Measurements from ENCODE around the gene IL10.
A peak's percentile ranks its signal among the peaks of the same experiment; 100 is the strongest.
"Not testable (repeated sequence)": the region's sequence is repeated elsewhere in the genome, so short reads cannot be mapped to it uniquely, and the experiment has no call there.

The IL10 gene

GRCh38 chr1:206768472-206769303 is 3.6 kb downstream of the IL10 start:
- no peak for DNase-seq (ENCODE audit: extremely low spot score, insufficient read length, low read depth)
- FAIRE-seq = peak; percentile 52

- peak; percentile 94 for FAIRE-seq
- DNase-seq (ENCODE audit: extremely low spot score, insufficient read length, low read depth) = no peak
These were observed 5.9 kb downstream of the IL10 start for GRCh38 chr1:206766251-206766856.

DNA sequence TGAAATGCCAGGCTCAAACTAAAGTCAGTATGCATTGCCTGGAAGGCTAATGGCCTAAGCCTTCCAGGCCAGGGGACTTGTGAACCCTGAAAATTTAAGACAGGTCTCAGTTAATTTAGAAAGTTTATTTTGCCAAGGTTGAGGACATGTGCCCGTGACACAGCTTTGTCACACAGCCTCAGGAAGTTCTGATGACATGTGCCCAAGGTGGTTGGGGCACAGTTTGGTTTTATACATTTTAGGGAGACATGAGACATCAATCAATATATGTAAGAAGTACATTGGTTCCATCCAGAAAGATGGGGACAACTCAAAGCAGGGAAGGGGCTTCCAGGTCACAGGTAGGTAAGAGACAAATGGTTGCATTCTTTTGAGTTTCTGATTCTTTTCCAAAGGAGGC is 6.5 kb downstream of the IL10 start:
- not testable (repeated sequence) for FAIRE-seq; DNase-seq (ENCODE audit: extremely low spot score, insufficient read length, low read depth)

DNA sequence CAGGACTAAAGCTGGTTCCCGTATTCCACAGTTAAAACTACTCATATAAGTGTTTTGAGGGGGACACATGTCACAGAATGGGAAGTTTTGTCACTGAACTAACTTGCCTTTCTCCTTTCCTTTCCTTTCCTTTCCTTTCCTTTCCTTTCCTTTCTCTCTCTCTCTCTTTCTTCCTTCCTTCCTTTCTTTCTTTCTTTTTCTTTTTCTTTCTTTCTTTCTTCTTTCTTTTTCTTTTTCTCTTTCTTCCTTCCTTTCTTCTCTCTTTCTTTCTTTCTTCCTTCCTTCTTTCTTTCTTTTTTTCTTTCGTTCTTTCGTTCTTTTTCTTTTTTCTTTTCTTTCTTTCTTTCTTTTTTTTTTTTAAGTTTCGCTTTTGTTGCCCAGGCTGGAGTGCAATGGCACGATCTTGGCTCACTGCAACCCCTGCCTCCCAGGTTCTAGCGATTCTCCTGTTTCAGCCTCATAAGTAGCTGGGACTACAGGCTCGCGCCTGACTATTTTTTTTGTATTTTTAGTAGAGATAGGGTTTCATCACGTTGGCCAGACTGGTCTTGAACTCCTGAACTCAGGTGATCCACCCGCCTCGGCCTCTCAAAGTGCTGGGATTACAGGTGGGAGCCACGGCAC is 9.4 kb downstream of the IL10 start:
- FAIRE-seq; DNase-seq (ENCODE audit: extremely low spot score, insufficient read length, low read depth): not testable (repeated sequence)

GRCh38 chr1:206761159-206761768 is 11.0 kb downstream of the IL10 start:
- no peak for FAIRE-seq

GRCh38 chr1:206760590-206760989 is 11.7 kb downstream of the IL10 start:
- no peak for FAIRE-seq

More at GRCh38 chr1:206761159-206761768, 11.0 kb downstream of the IL10 start:
- no peak for DNase-seq (ENCODE audit: extremely low spot score, insufficient read length, low read depth)

DNA sequence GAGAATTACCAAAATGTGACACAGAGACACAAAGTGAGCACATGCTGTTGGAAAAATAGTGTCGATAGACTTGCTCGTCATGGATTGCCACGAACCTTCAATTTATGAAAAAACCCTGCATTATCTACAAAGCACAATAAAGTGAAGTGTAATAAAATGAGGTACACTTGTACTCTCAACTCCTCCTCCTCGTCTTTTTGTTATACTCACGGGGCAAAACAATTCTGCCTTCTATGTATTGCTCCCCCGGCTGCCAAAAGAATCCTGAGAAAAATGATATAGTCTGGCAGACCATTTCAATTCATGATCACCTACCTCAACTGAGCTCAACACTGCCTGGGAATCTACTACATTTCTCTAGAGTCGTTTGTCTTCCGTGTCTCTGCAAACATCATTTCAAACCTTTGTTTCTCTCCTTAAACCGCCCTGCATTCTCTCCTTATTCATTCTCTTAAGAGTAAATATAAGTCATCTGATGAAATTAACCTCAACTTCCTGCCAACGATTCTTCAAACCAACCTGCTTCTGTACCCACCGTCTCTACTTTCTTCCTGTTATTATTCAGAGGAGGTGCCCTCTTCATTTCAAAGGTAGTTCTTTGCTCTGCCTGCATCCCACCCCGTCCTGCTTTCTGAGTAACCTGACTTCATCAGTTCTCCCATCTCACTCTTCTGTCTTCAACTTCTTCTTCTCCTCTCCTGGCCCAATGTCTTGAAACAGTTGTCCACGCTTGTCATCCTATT is 14.6 kb downstream of the IL10 start:
- DNase-seq (ENCODE audit: extremely low spot score, insufficient read length, low read depth) (no peak), FAIRE-seq (peak; percentile 31)

More at GRCh38 chr1:206760590-206760989, 11.7 kb downstream of the IL10 start:
- no peak for DNase-seq (ENCODE audit: extremely low spot score, insufficient read length, low read depth)

DNA sequence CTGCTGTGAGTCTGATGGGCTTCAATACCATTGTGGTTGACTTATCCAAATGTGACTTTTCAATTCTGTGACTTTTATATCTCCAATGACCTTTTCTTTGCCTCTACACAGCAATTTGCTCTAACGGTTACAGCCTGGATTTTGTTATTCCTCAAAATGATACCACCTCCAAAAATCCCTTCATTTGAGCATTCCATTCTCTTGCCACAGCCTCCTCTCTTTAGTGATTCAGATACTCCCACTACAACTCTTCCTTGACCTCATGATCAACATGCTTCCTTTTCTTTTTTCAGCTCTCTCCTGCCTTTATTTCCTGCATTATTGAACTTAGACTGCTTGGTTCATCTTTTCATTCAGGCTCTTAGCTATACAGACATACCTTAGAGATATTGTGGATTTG is 18.3 kb downstream of the IL10 start:
- DNase-seq (ENCODE audit: extremely low spot score, insufficient read length, low read depth) (no peak), FAIRE-seq (no peak)

DNA sequence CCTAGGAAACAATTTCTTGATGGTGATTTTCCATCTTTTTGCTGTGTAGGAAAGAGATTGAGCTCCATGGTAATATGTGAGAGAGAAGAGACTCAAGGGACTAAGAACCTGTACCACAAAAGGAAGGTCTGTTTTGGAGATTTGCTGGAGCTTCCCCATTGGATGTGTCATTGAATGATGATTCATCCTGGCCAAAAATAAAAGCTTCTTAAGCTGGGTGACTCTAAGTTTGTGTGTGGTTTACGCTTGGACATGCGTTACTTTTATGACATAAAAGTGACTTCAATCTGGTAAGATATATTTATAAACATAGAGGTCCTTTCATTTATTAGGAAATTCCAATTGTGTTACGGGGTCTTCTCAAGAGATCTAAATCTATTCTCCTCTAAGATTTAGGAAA is 19.2 kb downstream of the IL10 start:
- FAIRE-seq = no peak
- DNase-seq (ENCODE audit: extremely low spot score, insufficient read length, low read depth) = no peak

DNA sequence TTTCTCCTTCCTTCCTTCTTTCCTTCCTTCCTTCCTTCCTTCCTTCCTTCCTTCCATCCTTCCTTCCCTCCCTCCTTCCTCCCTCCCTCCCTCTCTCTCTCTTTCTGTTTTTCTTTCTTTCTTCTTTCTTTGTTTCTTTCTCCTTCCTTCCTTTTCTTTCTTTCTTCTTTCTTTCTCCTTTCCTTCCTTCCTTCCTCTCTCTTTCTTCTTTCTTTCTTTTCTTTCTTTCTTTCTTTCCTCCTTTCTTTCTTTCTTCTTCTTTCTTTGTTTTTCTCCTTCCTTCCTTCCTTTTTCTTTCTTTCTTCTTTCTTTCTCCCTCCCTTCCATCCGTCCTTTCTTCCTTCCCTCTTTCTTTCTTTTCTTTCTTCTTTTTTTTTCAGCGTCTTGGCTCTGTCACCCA is 19.8 kb downstream of the IL10 start:
- DNase-seq (ENCODE audit: extremely low spot score, insufficient read length, low read depth) (no peak), FAIRE-seq (no peak)

DNA sequence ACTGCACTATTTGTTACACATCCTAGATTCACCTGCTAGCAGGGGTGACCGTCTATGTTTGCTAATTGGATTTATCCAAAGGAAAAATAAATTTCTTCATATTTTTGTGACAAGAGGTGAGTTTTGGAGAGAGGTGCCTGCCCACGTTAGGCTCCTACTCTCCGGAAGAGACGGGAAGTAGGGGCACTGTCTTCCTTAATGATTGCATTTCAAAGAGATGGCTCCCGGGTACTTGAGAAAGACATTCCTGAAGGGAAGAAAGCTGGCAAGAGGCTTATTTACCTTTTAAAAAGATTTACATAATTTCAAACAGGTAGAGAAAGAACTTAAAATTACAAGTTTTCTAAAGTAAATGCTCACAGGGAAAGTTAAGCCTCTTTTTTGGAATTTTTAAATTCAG is 20.4 kb downstream of the IL10 start:
- FAIRE-seq (no peak), DNase-seq (ENCODE audit: extremely low spot score, insufficient read length, low read depth) (no peak)

DNA sequence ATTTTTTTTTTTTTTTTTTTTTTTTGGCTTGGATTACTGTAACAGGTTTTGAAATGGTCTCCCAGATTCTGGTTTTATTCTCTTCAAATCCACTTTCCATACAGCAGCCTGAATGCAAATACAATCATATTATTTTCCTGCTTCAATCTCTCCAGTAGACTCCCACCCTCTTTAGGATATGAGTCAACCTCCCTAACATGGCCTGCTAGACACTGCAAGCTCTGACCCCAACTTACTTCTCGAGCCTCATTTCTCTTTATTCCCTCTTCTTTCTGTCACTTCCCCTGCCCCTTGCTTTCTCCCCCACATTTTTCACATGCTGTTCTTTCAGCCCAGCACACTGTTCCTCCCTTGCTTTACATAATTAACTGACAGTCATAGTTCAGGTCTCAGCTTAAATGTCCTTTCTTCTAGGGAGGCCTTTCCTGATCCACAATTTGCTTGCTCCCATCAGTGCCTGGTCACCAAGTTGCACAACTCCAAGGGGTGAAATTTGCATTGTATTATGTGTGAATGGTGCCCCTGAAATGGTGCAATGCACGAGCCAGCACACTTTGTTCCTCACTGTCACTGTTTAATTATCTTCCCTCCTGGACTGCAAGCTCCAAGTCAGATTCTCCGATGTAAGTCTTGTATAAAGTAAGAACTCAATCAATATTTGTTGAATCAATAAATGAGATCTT is 23.8 kb downstream of the IL10 start:
- DNase-seq (ENCODE audit: extremely low spot score, insufficient read length, low read depth) (no peak), FAIRE-seq (no peak)

GRCh38 chr1:206745301-206745700 is 27.0 kb downstream of the IL10 start:
- FAIRE-seq (no peak), DNase-seq (ENCODE audit: extremely low spot score, insufficient read length, low read depth) (no peak)

DNA sequence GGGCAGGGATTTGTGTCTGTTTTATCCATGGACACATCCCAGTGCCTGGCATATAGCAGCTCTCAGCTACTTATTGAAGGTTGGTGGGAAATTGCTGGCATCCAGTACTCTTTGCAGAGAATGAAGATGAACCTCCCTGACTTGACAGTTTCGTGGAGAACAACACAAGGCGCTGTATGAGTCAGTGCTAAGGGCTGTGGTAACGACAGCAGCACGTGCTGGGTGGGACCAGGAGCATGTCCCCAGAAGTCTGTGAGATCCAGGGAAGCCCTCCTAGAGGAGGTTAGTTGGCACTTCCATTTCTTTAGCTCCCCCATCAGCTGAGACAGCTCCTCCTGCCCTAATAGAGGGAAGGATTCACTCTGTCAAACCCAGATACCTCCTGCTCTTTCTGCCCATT is 27.6 kb downstream of the IL10 start:
- FAIRE-seq (peak; percentile 29), DNase-seq (ENCODE audit: extremely low spot score, insufficient read length, low read depth) (no peak)

GRCh38 chr1:206742719-206743383 is 29.4 kb downstream of the IL10 start:
- DNase-seq (ENCODE audit: extremely low spot score, insufficient read length, low read depth) = no peak
- no peak for FAIRE-seq

DNA sequence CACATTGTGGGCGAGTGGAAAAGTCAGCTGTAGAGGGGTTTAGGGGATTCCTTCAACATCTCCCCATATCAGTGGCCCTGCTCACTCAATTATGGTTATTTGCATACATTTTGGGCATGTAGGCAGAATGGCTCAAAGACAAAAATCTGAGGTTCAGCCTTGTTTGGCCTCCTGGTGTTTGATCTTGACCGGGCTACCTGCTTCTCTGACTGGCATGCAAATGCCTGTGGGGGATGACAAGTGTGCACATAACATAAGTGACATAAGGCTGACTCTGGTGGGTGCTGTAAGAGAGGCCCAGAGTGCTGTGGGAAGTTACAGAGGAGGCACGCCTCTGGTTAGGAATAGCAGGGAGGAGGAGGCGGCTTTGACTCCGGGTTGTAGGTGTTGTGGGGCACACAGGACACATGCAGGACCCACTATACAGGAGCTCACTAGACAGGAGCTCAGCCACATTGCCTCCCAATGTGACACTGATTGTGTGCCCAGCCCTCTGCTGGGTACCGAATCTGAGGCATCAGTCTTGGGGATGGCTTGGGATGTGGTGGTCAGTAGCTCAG is 31.1 kb downstream of the IL10 start:
- DNase-seq (ENCODE audit: extremely low spot score, insufficient read length, low read depth) = no peak
- peak; percentile 50 for FAIRE-seq

DNA sequence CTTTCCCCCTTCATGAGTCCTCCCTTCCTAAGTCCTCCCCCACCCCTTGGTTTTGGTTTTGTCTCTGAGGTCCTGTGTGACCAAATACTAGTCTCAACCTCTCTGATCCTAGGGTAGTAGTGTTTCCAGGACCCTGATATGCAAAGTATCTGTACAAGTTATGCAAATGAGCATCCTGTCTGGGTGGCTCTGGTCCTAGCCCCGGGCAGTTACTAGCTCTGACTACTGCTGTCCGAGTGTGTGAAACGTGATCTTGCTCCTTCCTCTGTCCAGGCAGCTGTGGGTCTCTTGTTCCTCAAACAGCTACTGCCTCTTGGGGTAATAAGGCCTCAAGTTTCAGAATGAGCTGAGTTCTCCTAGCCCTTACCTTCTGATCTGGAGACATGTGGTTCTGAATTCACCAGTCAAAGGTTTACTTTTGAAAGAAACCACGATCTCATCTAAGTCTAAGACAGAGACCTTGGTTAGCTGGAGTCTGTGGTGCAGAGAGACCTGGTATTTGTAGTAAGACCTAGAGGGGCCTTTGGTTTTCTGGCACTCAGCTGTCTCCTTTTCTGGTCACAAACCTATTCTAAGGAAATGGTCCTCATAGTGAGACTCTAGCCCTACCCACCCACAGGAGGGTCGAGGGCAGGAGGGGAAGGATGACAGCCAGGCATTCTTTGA is 32.8 kb downstream of the IL10 start:
- DNase-seq (ENCODE audit: extremely low spot score, insufficient read length, low read depth) (peak; percentile 71), FAIRE-seq (peak; percentile 96)

All from GM18507 (cell line).